Endothelial cell of umbilical vein (primary cell): ENCODE data around the gene BRWD1. TPM values are rescaled to one million over a fixed set of nuclear protein-coding genes. Genes with fewer than 3 reads are reported as not detected.

ENCODE experiments used
- BruUV-seq: library from RNA; stranded (reverse); fragments of 400-500 nt; replicated peaks from 2 replicates; lab custom pipeline; 2021; lab: Mats Ljungman, UMichigan
- CTCF ChIA-PET: fragments of 300-600, 350-600 bp; sonication (Branson Sonifier 250); formaldehyde crosslinking; loops from one replicate; lab custom pipeline; 2021; ENCODE audit warnings: antibody characterized with exemption, inconsistent platforms; lab: Charles Lee
- POLR2A ChIA-PET: fragments of 300-600, 350-600 bp; sonication (Branson Sonifier 250); formaldehyde crosslinking; loops from one replicate; lab custom pipeline; 2021; ENCODE audit warnings: antibody characterized with exemption, inconsistent platforms; lab: Charles Lee
- DNase-seq: peaks from one replicate; pipeline ENCODE4 v3.0.0-alpha.2; 2011; ENCODE audit warnings: low read depth, low spot score
- FAIRE-seq: peaks from 2 replicates; lab custom pipeline; 2011; peaks lifted over from hg19 to GRCh38; lab: Jason Lieb, UNC
- H2AFZ ChIP-seq: 2 replicates; pipeline ENCODE4 v1.6.0; 2012; ENCODE audit warnings: low read depth, low read length, control low read depth, inconsistent platforms
- H3K27ac ChIP-seq: 2 replicates; pipeline ENCODE4 v1.5.1; 2011; ENCODE audit warnings: low read depth, mild to moderate bottlenecking, control low read depth, low read length, moderate library complexity; ENCODE audit not compliant: insufficient read depth
- H3K27me3 ChIP-seq, 2 experiments: 2 replicates each; pipeline versions ENCODE4 v1.6.0 to v1.6.1; 2011; ENCODE audit warnings: low read length in 2 of 2, mixed read lengths in 1 of 2; ENCODE audit not compliant: control insufficient read depth in 2 of 2, insufficient read depth in 2 of 2
- H3K36me3 ChIP-seq, 2 experiments: 2 replicates in 1 of 2; 3 replicates in 1 of 2; pipeline ENCODE4 v1.5.1; 2011; ENCODE audit warnings: low read length in 2 of 2, mild to moderate bottlenecking in 1 of 2, moderate library complexity in 1 of 2; ENCODE audit not compliant: control insufficient read depth in 2 of 2, insufficient read depth in 2 of 2; ENCODE audit errors: extremely low read depth in 1 of 2
- H3K4me1 ChIP-seq: 3 replicates; pipeline ENCODE4 v1.5.1; 2011; ENCODE audit warnings: mild to moderate bottlenecking, low read length; ENCODE audit not compliant: control insufficient read depth, insufficient read depth; ENCODE audit errors: extremely low read depth
- H3K4me2 ChIP-seq: 2 replicates; pipeline ENCODE4 v1.6.1; 2011; ENCODE audit warnings: low read length, control low read depth, mixed read lengths; ENCODE audit not compliant: insufficient read depth
- H3K4me3 ChIP-seq, 3 experiments: fragments of 200-600 bp in 1 of 3; sonication (generic), shearing (Covaris generic) in 1 of 3; replicated peaks in 1 of 3; 2 replicates each; pipeline ENCODE4 v1.5.1; 2011 to 2016; ENCODE audit warnings: control low read depth in 3 of 3, low read length in 3 of 3, mild to moderate bottlenecking in 2 of 3, inconsistent platforms in 1 of 3, low read depth in 1 of 3, moderate library complexity in 1 of 3; ENCODE audit not compliant: insufficient read depth in 1 of 3
- H3K79me2 ChIP-seq: 2 replicates; pipeline ENCODE4 v1.6.0; 2012; ENCODE audit warnings: low read length, inconsistent platforms; ENCODE audit not compliant: control insufficient read depth, insufficient read depth
- H3K9ac ChIP-seq: replicated peaks from 2 replicates; pipeline ENCODE3; 2011; ENCODE audit warnings: low read length, control low read depth; ENCODE audit not compliant: insufficient read depth; ENCODE audit errors: extremely low read depth
- H3K9me1 ChIP-seq: replicated peaks from 3 replicates; pipeline ENCODE4 v1.6.0; 2011; ENCODE audit warnings: mild to moderate bottlenecking, low read length; ENCODE audit not compliant: control insufficient read depth, insufficient read depth; ENCODE audit errors: extremely low read depth
- H3K9me3 ChIP-seq: replicated peaks from 2 replicates; pipeline ENCODE4 v1.5.1; 2012; ENCODE audit warnings: low read length, inconsistent platforms; ENCODE audit not compliant: control insufficient read depth, insufficient read depth
- H4K20me1 ChIP-seq: replicated peaks from 2 replicates; pipeline ENCODE3; 2011; ENCODE audit warnings: mild to moderate bottlenecking, low read length; ENCODE audit not compliant: control insufficient read depth, insufficient read depth; ENCODE audit errors: extremely low read depth
- EZH2 ChIP-seq: IDR thresholded peaks from 2 replicates; pipeline ENCODE4 v1.6.1; 2012; ENCODE audit warnings: borderline replicate concordance, low read depth, mild to moderate bottlenecking, moderate library complexity, low read length, inconsistent platforms; ENCODE audit not compliant: severe bottlenecking
- FOS ChIP-seq: IDR thresholded peaks from 2 replicates; pipeline ENCODE4 v1.6.1; 2011; ENCODE audit warnings: mild to moderate bottlenecking, low read length, moderate library complexity, borderline replicate concordance; ENCODE audit not compliant: insufficient read depth
- GATA2 ChIP-seq: IDR thresholded peaks from 2 replicates; pipeline ENCODE4 v1.7.0; 2011; ENCODE audit warnings: low read depth, mild to moderate bottlenecking, moderate library complexity, mixed read lengths, low read length; ENCODE audit not compliant: insufficient read length, insufficient read depth
- JUN ChIP-seq: IDR thresholded peaks from 2 replicates; pipeline ENCODE4 v1.6.1; 2011; ENCODE audit warnings: borderline replicate concordance, low read depth; ENCODE audit not compliant: insufficient read length, insufficient read depth
- MYC ChIP-seq: IDR thresholded peaks from one replicate; pipeline ENCODE4 v1.6.1; 2011; ENCODE audit warnings: mild to moderate bottlenecking, low read depth, low read length
- POLR2A ChIP-seq: IDR thresholded peaks from 2 replicates; pipeline ENCODE4 v1.6.1; 2012; ENCODE audit warnings: low read depth, mild to moderate bottlenecking, control low read depth, low read length
- POLR2AphosphoS5 ChIP-seq: IDR thresholded peaks from 2 replicates; pipeline ENCODE4 v1.6.1; 2012; ENCODE audit warnings: low read depth, mild to moderate bottlenecking, control low read depth, low read length, moderate library complexity; ENCODE audit not compliant: insufficient read depth
- dilution Hi-C: fragments of 300-500 bp; cut with MboI; formaldehyde crosslinking; loops from one replicate; pipeline ENCODE4 v1.15.0; 2019; ENCODE audit warnings: low sequenced_read_pairs; ENCODE audit not compliant: extremely low pct_ligation_motif_present
- intact Hi-C: fragments of 100-400 bp; cut with micrococcal nuclease; formaldehyde crosslinking; loops from one replicate; pipeline ENCODE4 v1.10.0; 2022
- polyA plus RNA-seq, 4 experiments: library from polyadenylated mRNA; depleted of rRNA in 3 of 4; stranded (reverse) in 3 of 4; unstranded in 1 of 4; fragments of >200 nt; gene quantifications; 2 replicates each; pipeline versions ENCODE4 v1.2.1 to v1.2.3, GENCODE V29; 2011 to 2012; ENCODE audit warnings: missing spikeins in 1 of 4
- total RNA-seq: library from RNA; stranded (reverse); gene quantifications from 2 replicates; pipeline ENCODE4 v1.2.3, GENCODE V29; 2021
- TF ChIP-seq, protein P1 (sequence below), 2 donors: IDR thresholded peaks; 1 replicate in 1 of 2; 2 replicates in 1 of 2; pipeline ENCODE4 v1.5.1; 2011; ENCODE audit warnings: low read length in 2 of 2, mild to moderate bottlenecking in 2 of 2, moderate library complexity in 2 of 2, control low read depth in 1 of 2, inconsistent platforms in 1 of 2, low read depth in 1 of 2; ENCODE audit not compliant: insufficient read depth in 1 of 2; ENCODE audit errors: extremely low read depth in 1 of 2
- TF ChIP-seq, protein P2 (sequence below): IDR thresholded peaks from 2 replicates; pipeline ENCODE4 v1.6.1; 2011; ENCODE audit not compliant: insufficient read depth, insufficient read length

BRWD1 gene
- total and polyA plus RNA-seq, 2 donors (not counting 3 experiments of a cell fraction or from before 2014, with no cell fraction given): 6.1 to 33.2 TPM

DNA sequence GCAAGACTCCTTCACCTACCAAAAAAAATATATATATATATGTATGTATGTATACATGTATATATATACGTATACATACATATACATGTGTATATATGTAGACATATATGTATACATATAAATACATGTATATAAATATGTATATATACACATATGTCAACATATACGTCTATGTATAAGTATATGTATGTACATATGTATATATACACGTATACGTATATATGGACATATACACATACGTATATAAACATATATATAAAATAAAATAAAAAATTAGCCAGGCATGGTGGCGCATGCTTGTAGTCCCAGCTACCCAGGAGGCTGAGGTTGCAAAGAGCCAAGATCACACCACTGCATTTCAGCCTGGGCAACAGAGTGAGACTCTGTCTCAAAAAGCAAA, 31.6 kb downstream of the BRWD1 start:
- no peaks in the 10 kb centered on the region for H3K9me1 ChIP-seq
- H3K27me3 ChIP-seq: no peaks in the 10 kb centered on the region
- DNase-seq: no peak
- TF ChIP-seq JUN: no peak
- TF ChIP-seq, protein P1, sequence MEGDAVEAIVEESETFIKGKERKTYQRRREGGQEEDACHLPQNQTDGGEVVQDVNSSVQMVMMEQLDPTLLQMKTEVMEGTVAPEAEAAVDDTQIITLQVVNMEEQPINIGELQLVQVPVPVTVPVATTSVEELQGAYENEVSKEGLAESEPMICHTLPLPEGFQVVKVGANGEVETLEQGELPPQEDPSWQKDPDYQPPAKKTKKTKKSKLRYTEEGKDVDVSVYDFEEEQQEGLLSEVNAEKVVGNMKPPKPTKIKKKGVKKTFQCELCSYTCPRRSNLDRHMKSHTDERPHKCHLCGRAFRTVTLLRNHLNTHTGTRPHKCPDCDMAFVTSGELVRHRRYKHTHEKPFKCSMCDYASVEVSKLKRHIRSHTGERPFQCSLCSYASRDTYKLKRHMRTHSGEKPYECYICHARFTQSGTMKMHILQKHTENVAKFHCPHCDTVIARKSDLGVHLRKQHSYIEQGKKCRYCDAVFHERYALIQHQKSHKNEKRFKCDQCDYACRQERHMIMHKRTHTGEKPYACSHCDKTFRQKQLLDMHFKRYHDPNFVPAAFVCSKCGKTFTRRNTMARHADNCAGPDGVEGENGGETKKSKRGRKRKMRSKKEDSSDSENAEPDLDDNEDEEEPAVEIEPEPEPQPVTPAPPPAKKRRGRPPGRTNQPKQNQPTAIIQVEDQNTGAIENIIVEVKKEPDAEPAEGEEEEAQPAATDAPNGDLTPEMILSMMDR (IDR thresholded peaks at IDR 0.05; ENCODE audit: extremely low read depth in 1 of 2, insufficient read depth in 1 of 2, low read depth in 1 of 2, low read length in 2 of 2): no peak
- TF ChIP-seq FOS: no peak
- TF ChIP-seq, protein P2, sequence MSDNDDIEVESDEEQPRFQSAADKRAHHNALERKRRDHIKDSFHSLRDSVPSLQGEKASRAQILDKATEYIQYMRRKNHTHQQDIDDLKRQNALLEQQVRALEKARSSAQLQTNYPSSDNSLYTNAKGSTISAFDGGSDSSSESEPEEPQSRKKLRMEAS: no peak
- no peak for TF ChIP-seq EZH2
- TF ChIP-seq POLR2AphosphoS5: no peak
- no peak for TF ChIP-seq GATA2
- TF ChIP-seq MYC: no peak
- no peak for TF ChIP-seq POLR2A
- no peak overlapping the region for H3K4me3 ChIP-seq
- ChIA-PET CTCF (interaction anchor here (0.6 to 1.6 kb wide), 3 partner anchors 16 to 31 kb away, joined by 3 read pairs; no protein-coding TSS in a partner anchor), POLR2A (no interaction called here)
- no peak for FAIRE-seq
- H3K9ac ChIP-seq: no peak overlapping the region
- no peaks in the 10 kb centered on the region for H3K79me2 ChIP-seq
- H3K36me3 ChIP-seq: peaks cover 0 to 4% of the 10 kb centered on the region in 2 experiments
- no peak overlapping the region for H3K27ac ChIP-seq
- dilution Hi-C loops (no loop called here), intact Hi-C loops (no loop called here)
- no peaks in the 10 kb centered on the region for H4K20me1 ChIP-seq
- no peak overlapping the region for H3K4me2 ChIP-seq
- H3K9me3 ChIP-seq: no peaks in the 10 kb centered on the region
- H3K4me1 ChIP-seq: no peaks in the 10 kb centered on the region
- no TSS peak for BruUV-seq
- H2AFZ ChIP-seq: no peak overlapping the region
